RPMI7951 (cell line): Measurements from ENCODE around the gene RAB5IF. TPM values are rescaled to one million over a fixed set of nuclear protein-coding genes. Genes with fewer than 3 reads are reported as not detected.
"Not testable (repeated sequence)": the region's sequence is repeated elsewhere in the genome, so short reads cannot be mapped to it uniquely, and the experiment has no call there.

ENCODE experiments used
- DNase-seq: peaks from one replicate; pipeline ENCODE4 v3.0.0-alpha.2; 2012; ENCODE audit warnings: low read depth
- total RNA-seq: library from RNA; depleted of rRNA; stranded (reverse); fragments of >200 nt; shearing (Covaris generic); gene quantifications from 2 replicates; pipeline ENCODE4 v1.2.3, GENCODE V29; 2014; rRNA removed

Gene RAB5IF, protein sequence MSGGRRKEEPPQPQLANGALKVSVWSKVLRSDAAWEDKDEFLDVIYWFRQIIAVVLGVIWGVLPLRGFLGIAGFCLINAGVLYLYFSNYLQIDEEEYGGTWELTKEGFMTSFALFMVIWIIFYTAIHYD
- total RNA-seq, result 227 and 343 TPM in 2 replicates

DNA sequence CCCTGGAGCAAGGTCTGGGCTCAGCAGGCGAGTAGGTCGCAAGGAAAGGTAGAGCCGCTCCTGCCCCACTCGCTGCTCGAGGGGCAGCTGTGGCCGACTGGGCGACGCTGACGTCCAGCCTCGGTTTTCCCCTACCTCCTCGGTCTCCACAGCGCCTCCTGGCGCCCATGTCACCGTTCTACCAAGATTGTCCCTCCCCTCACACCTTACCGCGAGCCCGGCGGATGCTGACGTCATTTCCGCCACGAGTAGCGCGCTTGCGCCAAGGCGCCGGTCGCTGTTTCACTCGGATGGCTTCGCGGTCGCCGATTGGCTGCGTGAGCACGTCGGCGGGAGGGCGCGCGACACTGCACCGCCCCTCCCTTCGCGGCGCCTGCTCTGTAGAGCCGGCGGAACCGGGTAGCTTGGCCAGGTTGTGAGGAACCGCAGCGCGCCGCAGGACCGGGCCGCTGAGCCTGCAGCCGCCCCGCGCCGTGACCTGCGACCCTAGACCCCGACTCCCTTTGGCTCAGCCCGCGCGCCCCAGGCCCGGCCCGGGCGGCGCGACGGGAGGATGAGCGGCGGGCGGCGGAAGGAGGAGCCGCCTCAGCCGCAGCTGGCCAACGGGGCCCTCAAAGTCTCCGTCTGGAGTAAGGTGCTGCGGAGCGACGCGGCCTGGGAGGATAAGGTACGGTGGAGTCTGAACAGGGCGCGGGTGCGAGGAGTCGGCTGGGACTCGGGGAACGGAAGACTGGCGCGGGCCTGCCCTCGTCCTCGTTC is at the start of gene RAB5IF:
TSS of gene RAB5IF (plus strand) at position 381 of the 759 bp plus-strand sequence. CDS start at position 554, 173 bp downstream.
- peak; percentile 99 for DNase-seq

DNA sequence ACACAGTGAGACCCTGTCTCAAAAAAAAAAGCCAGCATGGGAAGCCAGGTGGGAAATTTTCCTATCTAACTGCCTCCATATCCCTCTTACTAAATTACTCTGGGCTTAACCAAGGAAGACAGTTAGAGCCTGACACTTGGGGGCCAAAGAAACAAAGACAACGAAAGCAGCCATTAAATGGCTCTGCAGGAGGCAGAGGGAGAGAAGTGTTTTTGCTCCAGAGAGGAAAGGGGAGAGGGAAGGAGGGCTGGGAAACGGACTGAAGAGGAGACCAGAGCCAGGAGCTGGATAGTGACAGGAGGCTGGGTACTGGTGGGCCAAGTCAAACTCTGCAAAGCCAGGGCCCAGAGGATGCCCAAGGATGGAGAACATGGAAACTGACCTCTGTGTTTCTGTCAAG is 42.9 kb upstream of the RAB5IF start:
- no peak for DNase-seq

DNA sequence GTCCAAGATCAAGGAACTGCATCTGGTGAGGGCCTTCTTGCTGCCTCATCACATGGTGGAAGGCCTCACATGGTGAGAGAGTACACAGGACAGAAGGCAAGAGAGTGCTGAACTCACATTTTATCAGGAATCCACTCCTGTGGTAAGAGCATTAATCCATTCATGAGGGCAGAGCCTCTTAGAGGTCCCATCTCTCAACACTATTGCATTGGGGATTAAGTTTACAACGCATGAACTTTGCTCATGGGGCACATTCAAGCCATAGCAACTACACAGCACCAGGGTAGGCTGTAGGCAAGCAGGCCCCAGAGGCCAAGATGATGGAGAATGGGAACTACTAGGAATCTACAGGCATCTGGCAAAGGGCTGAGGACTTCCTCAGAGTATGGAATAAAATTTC is 42.2 kb upstream of the RAB5IF start:
- no peak for DNase-seq

DNA sequence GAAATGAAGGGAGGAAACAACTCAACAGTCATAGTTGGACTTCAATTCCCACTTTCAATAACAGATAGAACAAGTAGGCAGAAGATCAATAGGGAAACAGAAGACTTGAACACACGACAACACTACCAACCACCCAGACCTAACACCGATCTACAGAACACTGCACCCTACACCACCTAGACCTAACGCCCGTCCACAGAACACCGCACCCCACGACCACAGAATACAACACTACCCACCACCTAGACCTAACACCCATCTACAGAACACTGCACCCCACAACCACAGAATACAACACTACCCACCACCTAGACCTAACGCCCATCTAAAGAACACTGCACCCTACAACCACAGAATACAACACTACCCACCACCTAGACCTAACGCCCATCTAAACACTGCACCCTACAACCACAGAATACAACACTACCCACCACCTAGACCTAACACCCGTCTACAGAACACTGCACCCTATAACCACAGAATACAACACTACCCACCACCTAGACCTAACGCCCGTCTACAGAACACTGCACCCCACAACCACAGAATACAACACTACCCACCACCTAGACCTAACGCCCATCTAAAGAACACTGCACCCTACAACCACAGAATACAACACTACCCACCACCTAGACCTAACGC is 41.4 kb upstream of the RAB5IF start:
- not testable (repeated sequence) for DNase-seq

DNA sequence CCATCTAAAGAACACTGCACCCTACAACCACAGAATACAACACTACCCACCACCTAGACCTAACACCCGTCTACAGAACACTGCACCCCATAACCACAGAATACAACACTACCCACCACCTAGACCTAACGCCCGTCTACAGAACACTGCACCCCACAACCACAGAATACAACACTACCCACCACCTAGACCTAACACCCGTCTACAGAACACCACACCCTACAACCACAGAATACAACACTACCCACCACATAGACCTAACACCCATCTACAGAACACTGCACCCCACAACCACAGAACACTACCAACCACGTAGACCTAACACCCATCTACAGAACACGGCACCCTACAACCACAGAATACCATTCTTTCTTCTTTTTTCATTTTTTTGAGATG is 40.9 kb upstream of the RAB5IF start:
- DNase-seq, result not testable (repeated sequence)

DNA sequence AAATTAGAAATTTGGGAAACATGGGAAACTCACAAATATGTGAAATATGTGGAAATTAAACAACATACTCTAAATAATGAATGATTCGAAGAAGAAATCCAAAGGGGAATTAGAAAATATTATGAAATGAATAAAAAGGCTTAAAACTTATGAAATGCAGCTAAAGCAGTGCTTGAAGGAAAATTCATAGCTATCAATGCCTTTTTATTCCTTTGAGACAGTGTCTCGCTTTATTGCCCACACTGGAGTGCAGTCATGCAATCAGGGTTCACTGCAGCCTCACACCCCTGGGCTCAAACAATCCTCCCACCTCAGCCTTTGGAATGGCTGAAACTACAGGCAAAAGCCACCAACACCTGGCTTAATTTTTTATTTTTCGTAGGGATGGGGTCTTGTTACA is 40.1 kb upstream of the RAB5IF start:
- DNase-seq, result no peak

DNA sequence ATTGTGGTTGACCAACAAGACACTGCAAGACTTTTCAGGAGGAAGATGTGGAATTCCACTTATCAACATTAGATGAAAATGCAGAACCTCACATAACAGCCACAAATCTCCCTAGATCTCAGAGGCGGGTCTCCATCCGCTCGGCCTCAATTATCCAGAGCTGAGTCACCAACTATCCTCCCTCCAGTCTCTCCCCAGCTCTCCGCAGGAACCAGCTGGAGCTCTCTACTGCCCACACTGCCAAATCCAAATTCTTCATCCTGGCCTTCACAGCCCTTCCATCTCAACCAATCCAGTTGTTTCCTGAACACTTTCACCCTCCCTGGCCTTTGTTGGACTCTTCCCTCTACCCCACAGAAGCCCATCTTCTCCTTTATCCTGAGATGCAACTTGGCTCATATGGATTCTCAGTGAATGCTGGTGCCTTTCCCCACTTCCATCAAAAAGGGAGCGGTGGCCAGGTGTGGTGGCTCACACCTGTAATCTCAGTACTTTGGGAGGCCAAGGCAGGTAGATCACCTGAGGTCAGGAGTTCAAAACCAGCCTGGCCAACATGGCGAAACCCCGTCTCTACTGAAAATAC is 35.6 kb upstream of the RAB5IF start:
- DNase-seq, result peak; percentile 87

DNA sequence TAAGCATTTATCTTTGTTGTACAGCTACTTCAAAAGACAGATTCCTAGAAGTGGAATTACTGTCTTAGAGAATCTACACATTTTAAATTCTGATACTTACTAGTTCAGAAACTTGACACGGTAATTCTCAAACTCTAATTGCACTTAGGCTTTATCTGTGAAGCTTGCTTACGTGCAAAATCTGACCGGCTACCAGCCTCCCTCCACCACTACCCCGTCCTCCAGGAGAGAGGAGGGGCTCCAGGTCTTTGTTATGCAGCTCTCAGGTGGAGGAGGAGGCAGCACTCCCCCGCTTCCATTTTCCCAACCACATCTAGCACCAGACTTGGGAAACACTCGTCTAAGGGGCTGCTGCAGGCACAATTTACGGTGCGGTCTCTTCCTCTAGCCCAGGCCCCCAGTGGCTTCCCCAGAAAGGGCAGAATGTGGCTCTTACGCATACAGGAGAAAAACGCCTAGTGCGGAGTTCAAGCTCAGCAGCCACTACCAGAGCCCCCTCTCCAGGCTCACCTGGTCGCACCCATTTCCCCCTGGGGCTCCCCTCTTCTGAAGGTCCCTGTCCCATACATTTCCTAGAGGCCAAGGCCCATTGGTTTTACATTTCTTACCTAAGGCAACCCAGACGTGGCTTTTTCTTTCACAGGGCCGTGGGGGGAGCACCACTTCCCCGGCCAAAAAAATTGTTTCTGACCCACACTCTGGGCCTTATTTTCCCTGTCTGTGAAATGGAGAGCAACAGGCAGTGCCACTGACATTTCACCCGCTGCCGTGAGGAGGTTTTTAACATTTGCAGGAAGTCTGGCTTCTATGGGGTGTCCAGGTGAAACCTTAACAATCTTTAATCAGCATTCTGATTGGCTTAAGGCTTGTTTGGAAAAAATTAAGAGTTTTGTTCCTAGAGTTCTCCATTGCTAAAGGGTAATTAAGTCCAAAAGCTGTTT is 33.7 kb upstream of the RAB5IF start:
- no peak for DNase-seq

DNA sequence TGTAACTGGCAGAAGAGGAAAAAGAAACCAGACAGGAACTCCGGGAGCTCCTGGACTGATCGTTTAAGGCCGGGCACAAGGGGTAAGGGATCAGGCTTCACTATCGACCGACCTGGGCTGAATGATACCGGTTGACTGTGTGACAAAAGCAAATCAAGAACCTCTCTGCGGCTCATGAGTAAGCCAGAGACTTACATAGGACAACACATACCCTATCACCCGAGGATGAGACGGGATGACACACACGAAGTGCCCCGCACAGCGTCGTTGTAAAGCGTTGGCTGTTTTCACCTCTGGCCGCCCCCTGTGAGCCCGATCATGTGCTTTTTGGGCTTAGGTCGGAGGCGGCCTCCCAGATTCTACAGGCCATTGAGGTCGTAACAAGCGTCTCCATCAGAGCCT is 32.9 kb upstream of the RAB5IF start:
- DNase-seq, result peak; percentile 58

DNA sequence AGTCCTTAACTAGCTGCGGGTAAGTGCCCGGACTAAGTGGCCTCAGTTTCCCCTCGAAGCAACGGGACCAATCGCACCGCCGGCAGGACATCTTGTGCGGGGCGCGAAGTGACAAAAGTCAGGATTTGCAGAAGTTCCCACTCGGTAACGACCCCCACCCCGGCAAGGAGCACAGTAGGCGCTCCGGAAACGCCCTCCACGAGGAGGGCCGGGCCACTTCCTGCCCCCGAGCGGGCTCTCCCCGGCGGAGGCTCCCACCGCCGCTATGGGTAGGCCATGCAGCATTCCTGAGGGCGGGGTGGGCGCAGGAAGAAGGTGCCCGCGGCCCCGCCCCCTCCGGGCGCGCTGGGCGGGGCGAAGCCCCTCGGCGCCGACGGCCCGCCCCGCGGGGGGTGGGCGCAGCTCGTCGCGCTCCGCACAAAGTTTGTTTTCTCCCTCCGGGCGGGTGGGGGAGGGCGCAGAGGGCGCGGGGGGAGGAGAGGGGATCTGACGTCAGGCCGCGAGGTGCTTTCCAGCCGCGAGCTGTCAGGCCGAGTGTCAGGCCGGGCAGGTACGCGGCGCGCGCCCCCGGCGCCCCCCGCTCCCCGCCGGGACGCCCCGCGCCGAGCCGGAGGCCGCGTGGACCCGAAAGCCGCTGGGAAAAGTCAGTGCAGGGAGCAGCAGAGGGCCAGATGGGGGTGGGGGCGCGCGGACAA is 32.3 kb upstream of the RAB5IF start, which contains the start of gene TGIF2:
TSS of gene TGIF2 (plus strand) at position 495 of the 695 bp plus-strand sequence. CDS start 5,178 bp downstream, outside the sequence.
- DNase-seq, result peak; percentile 89

DNA sequence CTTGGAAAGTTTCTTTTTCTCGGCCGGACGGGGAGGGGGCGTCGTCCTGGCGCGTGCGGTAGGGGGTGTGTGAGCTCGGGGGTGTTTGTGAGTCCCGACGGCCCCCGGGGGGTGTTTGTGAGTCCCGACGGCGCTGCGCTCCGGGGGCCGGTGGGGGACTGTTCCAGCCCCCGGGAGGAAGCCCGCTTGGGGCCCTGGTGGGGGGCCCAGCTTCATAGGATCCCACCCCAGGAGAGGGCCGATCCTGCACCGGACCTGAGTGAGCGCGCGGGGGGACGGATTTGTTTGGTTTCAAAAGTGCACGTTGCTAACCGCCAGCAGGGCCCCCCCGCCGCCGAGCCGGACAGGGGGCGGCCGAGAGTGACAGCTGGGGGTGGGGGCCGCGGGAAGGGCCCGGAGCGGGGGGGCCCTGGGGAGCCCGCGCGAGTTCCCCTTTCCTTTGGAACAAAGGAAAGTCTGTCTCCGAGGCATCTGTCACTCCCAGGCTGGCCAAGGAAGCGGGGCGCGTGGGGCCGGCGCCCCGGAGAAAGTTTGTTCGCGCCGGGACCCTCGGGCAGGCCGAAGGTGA is 31.7 kb upstream of the RAB5IF start:
- peak; percentile 29 for DNase-seq

DNA sequence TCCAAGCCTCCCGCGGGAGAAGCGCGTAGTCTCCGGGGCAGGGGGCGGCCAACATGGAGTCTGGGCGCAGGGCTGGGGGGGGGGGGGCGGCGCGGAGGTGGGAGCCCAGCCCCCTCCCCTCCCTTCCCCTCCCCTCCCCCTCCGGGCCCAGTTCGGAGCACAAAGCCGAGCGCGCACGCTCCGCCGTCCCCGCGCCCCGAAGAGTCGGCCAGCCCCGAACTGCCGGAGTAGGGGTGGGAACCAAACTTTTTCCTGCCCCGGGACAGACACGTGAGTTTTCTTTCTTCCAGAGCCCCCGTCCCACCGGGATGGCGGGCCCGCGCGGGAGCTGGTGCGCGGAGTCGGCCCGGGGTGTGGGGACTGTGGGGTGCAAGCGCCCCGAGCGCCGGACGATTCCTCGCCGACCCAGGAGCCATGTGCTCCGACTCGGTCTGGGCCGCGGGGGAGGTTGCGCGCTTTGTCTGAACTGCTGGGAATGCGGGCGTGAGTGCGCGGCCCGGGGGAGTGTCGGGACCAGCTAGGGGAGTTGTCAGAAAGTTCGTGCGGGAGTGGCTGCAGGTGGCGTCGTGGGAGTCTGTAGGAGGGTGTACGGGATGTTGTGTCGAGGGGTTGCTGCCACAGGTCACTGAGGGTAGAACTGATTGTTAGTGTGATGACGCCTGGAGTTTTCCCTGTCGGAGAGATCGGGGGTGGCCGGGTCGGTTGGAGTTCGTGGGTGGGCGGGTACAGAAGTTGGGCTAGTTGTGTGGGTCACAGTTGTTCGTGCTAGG is 31.0 kb upstream of the RAB5IF start:
- DNase-seq, result peak; percentile 67

DNA sequence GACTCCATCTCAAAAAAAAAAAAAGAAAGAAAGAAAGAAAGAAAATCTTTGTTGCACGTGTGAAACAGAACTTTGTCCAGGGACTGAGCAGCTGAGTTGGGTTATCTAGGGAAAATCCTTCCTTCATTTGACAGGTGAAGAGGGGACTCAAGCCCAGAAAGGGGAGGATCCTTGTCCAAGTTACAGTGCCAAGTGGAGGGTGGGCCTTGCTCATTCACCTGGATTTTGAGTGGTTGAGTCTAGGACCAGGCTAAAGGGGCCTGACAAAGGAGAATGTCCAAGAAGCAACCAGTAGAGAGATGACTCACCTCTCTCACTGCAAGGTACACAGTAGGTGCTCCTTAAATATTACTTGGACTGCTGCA is 29.5 kb upstream of the RAB5IF start:
- no peak for DNase-seq

DNA sequence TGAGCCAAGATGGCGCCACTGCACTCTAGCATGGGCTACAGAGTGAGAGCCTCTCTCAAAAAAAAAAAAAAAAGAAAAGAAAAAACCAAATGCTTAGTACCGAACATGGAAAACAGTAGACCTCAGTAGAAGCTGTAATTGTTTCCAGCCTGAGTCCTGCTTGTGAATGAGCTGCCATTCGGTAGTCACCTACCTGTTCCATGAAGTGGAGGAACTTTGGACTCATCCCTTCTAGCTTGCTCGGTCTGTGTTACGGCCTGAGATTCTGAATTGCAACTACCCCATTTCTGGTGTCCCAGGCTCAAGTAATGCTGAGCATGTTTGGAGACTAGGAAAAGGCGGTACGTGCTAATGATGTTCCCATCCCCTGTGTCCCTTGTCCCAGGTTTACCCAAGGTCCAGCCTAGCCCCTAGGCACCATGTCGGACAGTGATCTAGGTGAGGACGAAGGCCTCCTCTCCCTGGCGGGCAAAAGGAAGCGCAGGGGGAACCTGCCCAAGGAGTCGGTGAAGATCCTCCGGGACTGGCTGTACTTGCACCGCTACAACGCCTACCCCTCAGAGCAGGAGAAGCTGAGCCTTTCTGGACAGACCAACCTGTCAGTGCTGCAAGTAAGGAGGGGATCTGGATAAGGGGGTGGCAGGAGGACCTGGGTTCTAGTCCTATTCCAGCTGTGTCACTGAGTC is 27.1 kb upstream of the RAB5IF start:
- DNase-seq, result no peak

DNA sequence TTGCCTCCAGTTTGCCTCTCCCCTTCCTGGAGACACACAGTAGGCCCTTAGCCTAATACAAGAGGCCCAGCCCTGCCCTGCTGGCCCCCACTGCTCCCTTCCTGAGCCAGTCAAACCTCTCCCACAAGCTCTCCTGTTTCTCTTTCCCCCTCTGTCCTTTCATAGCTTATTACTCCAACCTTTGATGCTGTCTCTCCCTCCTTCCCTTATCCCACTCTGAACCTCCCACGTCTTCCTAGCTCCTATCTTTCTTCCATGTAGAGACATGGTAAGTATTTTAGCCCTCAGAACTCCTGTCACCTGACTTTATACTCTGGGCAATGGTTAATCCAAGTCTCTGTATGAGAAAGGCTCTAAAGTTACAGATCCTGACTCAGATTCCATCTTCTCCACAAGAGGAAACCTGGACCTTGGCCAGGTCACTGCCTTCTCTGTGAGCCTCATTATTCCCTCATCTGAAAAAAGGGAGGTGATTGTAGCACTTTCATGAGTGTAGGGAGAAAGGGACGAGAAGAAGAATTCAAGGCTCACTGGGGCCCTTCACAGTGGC is 25.5 kb upstream of the RAB5IF start:
- peak; percentile 43 for DNase-seq

DNA sequence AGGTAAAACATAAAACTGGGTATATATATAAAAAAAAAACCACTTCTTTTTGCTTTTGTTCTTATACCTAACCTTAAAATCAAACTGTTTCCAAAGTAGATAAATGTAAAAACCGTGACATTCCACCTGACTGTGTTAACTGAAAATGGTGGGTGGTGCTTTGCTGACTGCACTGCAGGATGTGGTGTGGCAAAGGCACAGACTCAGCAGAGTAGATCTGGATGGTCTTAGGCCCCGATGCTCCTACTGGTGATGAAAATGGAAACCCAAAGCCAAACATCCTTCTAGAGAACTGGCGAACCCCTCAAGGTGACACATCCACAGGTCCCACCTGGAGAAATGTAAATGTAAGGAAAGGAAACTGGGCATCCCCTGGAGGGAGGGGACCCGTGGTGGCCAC is 23.3 kb upstream of the RAB5IF start:
- DNase-seq, result no peak

DNA sequence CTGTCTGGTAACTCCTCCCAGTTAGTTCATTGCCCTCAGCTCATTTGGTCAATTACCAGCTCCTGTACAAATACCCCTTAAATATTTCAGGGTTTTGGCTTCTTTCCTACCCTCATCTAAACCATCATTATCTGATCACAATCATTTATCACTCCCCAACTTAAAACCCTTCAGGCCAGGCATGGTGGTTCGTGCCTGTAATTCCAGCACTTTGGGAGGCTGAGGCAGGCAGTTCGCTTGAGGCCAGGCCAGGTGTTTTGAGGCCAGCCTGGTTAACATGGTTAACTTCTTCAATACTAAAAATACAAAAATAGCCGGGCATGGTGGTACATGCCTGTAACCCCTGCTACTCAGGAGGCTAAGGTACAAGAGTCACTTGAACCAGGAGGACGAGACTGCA is 22.8 kb upstream of the RAB5IF start:
- no peak for DNase-seq

DNA sequence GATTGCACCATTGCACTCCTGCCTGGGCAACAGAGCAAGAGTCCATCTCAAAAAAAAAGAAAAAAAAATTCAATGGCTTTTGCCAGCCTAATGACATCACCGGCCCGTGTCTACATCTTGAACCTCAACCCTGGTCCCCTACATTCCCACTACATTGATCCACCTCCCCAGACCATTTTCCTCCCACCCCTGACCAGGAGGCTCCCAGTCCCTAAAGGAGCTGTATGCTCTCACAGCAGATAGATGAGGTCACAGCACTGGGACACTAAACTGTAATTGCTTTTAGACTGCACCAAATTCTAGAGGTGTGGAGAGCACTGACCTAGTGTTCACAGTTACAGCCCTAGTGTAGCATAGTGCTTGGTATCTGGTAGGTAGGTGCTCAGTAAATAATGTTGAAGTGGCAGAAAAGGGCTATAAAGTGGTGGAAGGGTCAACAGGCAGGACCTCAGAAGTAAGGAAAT is 21.5 kb upstream of the RAB5IF start:
- no peak for DNase-seq
